NCI-H1105 (cell line): ENCODE results near the gene VPS13D.
"Not testable (repeated sequence)": the region's sequence is repeated elsewhere in the genome, so short reads cannot be mapped to it uniquely, and the experiment has no call there.

Source experiments
- DNase-seq: peaks from one replicate; lab custom pipeline; 2025; lab: John Stamatoyannopoulos, UW

The VPS13D gene

DNA sequence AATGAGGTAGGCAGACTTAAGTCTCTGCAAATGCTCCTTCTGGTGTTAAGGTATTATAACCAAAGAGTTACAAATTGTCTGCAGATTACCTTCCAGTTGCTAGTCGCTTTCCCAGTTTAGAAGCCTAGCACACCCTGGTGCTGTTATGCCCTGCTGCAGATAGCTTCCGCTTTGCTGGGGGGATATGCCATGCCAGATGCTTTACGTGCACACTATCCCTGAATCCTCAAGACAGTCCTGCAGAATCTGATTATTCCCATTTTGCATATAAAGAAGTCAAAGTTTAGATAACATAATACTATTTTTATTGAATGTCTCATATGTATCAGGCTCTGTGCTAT is 221.7 kb downstream of the VPS13D start:
- no peak for DNase-seq

GRCh38 chr1:12452262-12452661 is 222.4 kb downstream of the VPS13D start:
- DNase-seq = no peak

DNA sequence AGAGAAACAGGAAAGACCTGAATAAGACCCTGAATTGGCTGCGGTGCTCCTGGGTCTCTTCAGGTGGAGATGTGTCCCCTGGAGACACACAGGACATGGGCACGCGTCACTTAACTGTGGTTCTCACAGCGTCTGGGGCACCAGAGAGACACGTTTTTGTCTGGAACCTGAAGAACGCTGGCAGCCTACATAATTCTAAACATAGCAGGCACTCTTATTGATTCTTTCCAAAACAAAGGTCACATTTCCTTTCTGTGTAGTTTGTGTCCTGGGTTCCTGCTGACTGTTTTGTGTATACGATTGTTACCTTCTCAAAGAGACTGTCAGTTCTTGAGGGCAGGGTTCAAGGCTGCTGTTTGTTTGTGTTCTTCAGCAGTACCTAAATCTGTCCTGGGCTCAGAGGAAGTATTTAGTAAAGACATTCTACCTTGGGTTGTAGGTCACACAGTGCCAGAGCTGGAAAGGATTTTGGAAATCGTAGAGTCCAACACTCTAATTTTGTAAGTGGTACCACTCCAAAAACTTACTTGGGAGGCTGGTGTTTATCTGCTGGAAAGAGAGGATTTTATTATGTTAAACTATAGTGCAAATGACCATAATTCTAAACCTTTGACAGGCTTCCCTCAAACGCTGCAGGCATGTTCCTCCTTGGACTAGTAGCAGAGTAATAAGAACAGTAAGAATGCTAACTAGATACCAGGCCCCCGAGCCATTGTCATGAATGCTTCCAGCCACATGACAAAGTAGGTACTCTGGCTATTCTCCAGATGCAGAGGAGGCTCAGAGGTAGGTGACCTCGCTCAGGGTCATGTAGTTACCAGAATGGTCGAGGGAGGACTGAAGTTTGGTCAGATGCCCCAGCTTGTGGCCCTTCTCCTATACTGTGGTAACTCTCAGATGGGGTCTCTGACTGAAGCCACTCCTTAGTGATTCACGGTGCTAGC is 223.8 kb downstream of the VPS13D start:
- DNase-seq = no peak

GRCh38 chr1:12454406-12455391 is 224.9 kb downstream of the VPS13D start:
- DNase-seq = no peak

- not testable (repeated sequence) for DNase-seq
These were observed 226.3 kb downstream of the VPS13D start for GRCh38 chr1:12456081-12456480.

DNA sequence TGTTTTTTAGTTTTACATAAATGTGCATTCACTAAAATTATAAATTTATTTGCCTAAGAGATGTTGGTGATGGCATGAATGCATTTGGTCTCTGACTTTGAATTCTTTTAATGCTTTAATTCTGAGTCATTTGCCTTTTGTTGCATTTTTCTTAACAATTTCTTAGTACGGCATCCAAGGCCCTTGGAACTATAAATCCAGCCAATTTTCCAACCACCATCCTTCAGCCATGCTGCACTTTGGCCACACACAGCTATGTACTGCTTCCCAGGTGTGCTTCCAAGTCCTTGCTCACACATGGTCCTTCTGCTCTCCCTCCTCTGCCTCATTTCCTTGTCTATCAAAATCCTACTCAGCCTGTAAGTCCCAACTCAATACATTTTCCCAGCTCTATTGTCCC is 227.1 kb downstream of the VPS13D start:
- DNase-seq = no peak

DNA sequence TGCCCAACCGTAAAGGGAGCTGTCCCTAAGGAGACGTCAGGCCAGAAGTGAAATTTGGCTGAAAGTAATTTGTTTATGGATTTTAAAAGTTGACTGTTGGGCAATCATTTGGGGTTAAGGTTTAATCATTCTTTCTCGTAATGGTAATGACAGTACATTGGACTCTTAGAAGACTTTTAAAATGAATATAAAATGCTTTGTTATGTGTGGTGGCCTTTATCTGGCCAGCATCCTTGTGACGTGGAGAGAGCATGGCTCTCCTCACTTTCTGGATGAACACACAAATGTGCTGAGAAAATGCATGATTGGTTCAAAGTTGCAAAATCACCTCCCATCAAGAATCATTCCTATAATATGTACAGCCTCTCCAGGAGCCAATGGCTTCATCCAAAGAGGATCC is 227.9 kb downstream of the VPS13D start:
- DNase-seq = no peak

- no peak for DNase-seq
These were observed 228.7 kb downstream of the VPS13D start for GRCh38 chr1:12458571-12458970.

- DNase-seq = no peak
These were observed 230.3 kb downstream of the VPS13D start for GRCh38 chr1:12460121-12460520.

DNA sequence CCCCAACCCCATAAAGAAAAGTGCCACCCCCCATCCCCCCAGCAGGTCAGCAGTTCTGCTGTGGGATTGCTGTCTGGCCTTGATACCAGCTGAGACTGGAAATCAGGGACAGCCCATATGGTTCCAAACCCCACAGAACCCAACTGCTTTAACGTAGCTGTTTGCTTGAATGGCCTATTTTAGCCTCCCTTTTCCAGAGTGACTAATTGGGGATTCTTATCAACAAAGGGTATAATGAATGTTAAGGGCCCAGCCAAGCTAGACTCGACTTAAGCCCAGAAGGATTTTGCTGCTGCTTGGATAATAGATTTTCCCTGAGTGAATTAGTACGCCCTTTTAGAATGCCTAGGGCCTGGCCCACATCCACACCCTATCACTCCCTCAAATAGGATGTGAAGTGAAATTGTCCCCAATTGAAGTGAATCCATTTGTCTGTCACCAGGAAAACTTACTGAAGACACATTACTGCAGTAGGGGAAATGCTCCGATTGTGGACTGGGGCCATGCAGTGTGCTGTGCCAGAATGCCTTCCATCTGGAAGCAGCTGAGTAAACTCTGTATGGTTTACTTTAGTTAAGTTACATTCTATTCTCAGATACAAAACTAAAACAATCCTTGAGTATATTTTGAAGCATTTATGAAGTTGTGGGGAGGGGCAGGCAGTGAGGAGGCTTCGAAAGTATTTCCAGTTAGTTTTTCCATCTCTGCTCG is 231.2 kb downstream of the VPS13D start:
- DNase-seq = no peak

DNA sequence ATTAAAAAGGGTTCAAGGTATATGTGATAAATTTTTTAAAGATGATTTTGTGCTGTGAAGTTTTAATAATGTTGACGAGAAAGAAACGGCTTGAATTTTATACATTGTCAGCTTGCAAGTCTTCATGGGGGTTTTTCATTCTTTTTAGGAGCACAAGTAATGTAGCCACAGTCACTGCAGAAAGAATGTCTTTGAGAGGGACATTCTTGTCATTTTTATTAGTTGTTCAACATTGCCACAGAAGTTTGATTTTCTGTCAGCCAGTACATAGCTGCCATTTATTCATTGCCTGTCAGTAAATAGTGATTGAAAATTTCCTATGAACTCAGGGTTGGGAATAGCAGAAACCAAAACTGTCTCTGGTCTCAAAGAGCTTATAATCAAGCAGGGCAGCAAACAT is 231.9 kb downstream of the VPS13D start:
- DNase-seq = no peak

- no peak for DNase-seq
These were observed 232.8 kb downstream of the VPS13D start for GRCh38 chr1:12462586-12462985.

DNA sequence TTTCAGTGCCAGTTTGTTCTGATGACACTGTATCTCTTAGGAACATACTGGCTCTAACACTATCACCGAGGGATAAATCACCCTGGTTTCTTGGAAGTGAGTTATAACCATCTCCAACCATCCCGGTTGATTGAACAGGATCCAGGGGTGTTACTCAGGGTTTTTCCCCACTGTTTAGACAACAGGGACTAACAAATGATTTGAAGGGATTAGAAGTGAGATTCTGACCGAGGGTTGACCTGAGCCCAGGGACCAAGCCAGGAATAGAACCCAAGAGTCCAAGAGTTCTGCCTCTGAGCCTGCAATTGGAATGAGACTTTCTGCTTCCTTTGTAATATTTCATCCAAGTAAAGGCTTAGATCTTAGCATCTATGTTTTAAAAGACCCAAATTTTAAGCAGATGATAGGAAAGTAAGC is 234.2 kb downstream of the VPS13D start:
- no peak for DNase-seq

DNA sequence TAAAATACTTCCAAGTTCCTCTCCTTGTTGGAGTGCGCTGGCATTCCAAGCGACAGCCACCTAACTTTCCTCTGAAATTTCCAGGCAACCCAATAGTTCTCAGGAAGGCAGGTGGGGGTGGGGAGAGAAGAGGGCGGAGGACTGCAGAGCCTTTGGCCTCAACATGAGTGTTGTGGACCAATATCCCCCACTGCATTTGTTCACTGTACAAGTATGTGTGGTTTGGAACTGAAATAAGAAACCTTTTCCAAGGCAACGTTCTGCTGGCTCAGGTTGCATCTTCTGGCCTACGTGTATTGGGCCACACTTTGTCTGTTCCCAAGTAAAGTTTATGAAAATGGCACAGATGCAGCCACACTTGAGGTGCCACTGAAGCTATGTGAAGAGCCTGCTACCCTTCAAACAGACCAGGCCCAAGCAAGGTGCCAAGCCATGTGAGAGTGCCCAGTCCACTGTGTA is 234.8 kb downstream of the VPS13D start:
- no peak for DNase-seq

GRCh38 chr1:12465126-12465525 is 235.3 kb downstream of the VPS13D start:
- no peak for DNase-seq

DNA sequence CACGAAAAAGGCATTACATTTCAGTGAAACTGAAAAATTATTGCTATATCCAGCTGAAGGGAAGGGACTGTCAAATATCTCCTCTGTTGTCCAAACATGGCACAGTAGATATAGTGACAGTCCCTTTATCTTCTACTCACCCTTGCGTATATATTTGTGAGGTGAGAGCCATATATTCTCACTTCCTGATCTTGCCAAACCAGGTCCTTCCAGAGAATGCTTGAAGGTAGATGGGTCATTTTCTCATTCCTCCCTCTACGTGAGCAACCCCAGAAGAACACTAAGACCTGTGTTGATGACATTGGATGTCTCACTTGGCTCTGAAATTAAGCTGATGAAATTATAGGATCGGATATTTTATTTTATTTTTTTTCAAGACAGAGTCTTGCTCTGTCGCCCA is 237.0 kb downstream of the VPS13D start:
- no peak for DNase-seq

GRCh38 chr1:12467570-12468286 is 237.9 kb downstream of the VPS13D start:
- DNase-seq = no peak

DNA sequence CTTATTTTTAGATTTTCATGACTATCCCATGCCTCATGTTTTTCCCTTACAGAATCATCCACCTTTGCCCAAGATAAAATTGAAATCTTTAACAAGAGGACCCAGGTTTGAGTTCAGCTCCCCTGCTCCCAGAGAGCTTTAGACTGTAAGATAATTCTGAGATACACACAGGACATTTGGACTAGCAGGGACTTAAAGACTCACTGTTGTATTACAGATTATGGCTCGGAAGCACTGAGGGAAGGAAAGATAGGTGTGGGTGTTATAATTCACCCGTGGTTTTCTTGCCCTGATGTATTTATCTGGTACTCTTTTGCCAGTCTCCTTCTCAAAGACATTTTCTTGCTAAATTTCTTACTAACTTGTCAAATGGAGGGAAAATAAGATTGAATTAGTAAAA is 238.5 kb downstream of the VPS13D start:
- DNase-seq = no peak

GRCh38 chr1:12469493-12469892 is 239.7 kb downstream of the VPS13D start:
- DNase-seq = peak; percentile 45

DNA sequence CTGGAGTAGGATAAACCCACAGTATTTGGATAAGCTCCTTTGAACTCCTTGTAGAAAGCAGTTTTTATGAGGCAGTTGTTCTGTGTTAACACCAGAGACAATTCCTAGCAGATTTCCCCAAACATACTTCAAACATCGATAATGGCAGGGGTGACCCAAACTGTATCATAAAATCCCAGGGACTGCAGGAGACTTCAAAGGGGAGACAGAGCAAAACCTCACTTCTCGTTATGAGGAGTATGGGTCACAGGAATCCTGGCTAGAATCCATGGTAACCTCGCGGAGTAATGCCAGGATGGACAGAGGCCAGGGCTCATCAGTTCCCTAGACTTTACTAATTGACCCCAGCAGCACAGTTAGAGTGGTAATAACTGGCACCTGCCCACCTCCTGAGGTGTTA is 240.2 kb downstream of the VPS13D start:
- DNase-seq = no peak

DNA sequence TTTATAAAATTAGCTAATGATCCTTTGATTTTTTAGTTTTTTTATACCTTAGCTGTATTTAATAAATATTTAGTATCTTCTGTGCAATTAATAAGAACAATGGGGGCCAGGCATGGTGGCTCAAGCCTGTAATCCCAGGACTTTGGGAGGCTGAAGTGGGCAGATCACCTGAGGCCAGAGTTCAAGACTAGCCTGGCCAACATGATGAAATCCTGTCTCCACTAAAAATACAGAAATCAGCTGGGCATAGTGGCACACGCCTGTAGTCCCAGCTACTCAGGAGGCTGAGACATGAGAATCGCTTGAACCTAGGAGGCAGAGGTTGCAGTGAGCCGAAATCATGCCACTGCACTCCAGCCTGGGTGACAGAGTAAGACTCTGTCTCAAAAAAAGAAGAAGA is 241.1 kb downstream of the VPS13D start:
- not testable (repeated sequence) for DNase-seq
